Stimulated activated CD8-positive, alpha-beta memory T cell treated with anti-CD3 and anti-CD28 coated beads, Interleukin-15, amount 100 ng/mL, for 24 hours (primary cell): Measurements from ENCODE around the gene STOM.

ENCODE experiments used
- DNase-seq: peaks from one replicate; pipeline ENCODE4 v3.0.0-alpha.2; 2020; ENCODE audit warnings: low read depth

STOM gene

GRCh38 chr9:121321016-121321503 lies 49.0 kb downstream of the STOM start:
- no peak for DNase-seq

GRCh38 chr9:121319383-121319780 lies 50.7 kb downstream of the STOM start:
- DNase-seq: no peak

GRCh38 chr9:121318631-121319382 lies 51.2 kb downstream of the STOM start:
- DNase-seq: no peak

DNA sequence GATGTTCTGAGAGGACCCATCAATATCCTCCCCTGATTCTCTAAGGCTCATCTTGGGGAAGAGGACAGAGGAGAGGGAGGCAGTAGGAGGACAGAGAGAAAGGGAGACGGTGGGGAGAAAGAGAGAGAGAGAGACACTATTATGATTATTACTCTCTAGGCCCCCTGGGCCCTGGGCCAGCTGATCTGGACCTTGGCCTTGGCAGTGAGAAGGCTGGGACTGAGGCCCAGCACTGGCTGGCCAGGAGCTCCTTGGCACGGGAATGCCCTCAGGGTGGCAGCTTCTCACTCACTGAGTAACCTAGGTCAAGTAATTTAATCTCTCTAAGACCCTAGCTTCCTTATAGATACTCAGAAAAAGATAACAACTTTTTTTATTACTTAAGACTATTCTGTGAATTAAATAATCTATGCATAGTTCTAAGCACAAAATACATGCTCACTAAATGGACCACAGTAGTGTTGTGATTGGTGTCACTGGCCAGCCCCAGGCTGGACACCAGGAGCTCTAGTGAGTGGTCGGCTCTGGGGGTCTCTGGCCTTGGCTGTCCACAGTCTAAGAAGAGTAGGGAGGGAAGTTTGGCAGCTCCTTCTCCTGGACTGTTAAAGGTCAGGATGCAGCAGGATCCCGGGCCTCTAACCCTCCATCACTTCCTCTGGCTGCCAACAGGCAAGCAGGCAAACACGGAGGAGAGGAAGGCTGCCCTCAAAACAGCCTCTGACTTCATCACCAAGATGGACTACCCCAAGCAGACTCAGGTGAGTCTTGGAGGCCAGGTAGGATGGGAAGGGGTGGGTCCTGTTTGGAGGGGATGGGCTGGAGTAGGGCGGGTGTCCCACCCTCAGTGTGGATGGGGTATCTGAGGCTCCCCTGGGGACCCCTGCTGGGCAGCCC lies 52.1 kb downstream of the STOM start:
- no peak for DNase-seq

- DNase-seq: no peak
These were observed 53.1 kb downstream of the STOM start for GRCh38 chr9:121316852-121317373.

DNA sequence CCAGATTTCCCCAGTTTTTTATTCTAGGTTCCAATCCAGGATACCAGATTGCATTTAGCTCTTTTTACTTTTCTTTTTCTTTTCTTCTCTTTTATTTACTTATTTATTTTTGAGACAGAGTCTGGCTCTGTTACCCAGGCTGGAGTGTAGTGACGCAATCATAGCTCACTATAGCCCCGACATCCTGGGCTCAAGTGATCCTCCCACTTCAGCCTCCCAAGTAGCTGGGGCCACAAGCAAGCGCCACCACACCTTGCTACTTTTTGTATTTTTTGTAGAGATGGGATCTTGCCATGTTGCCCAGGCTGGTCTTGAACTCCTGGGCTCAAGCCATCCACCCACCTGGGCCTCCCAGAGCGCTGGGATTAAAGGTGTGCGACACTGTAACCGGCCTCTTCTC lies 53.7 kb downstream of the STOM start:
- no peak for DNase-seq

GRCh38 chr9:121313458-121314152 lies 56.4 kb downstream of the STOM start:
- DNase-seq: no peak

- DNase-seq: no peak
These were observed 57.9 kb downstream of the STOM start for GRCh38 chr9:121312169-121312568.

- DNase-seq: no peak
These were observed 59.5 kb downstream of the STOM start for GRCh38 chr9:121310571-121310970.

DNA sequence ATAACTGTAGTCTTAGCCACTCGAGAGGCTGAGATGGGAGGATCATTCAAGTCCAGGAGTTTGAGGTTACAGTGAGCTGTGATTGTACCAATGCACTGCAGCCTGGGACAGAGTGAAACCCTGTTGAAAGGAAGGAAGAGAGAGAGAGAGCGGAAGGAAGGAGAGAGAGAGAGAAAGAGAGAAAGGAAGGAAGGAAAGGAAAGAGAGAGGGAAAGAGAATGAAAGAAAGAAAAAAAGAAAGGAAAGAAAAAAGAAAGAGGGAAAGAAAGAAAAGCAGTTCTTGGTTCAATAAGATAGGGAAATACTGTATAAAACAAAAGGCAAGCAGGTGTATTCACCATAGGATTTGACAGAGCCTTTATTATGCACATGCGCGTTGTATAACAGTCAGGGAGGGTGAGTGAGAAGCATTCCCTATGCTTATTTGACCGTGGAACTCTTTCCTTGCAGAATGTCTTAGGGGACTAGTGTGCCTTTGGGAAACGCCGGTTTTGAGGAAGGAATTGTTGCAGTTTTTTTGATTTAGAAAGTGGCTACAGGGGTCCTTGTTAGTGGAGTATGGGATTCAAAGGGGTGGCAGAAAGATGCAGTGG lies 60.1 kb downstream of the STOM start:
- DNase-seq: no peak

DNA sequence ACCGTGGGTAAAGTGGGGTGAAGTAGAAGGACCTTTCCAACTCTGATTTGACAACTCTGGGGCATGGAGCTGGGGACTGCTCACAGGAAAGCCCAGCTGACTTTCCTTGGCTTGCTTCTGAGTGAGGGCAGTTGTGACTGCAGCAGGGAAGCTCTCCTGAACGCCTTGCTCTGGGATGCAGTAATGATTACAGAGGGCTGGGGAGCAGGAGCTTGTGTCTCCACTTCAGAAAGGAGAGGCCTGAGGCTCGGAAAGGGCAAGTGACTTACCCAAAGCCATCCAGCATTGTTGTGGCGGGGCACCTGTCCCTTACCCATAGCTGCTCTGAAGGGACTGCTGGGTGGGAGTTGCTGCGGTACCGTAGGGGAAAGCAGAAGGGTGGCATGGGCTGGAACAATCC lies 60.9 kb downstream of the STOM start:
- no peak for DNase-seq

DNA sequence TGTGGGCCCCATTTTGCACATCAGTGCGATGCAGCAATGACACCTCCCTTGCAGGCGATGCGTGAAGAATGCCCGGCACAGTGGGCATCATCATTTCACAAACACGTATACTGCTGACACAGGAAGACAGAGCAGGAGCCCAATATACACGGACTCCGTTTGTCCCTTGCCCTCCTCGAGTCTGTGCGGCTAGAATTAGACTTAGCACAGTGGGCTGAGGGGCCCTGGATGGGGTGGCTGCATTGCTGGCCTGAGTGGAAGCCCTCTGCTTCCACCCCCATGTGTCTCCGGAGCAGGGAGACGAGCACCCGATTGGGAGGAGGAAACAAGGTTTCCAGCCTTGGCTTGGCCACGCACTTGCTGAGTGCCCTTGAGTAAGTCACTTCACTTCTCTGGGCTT lies 61.3 kb downstream of the STOM start:
- no peak for DNase-seq

DNA sequence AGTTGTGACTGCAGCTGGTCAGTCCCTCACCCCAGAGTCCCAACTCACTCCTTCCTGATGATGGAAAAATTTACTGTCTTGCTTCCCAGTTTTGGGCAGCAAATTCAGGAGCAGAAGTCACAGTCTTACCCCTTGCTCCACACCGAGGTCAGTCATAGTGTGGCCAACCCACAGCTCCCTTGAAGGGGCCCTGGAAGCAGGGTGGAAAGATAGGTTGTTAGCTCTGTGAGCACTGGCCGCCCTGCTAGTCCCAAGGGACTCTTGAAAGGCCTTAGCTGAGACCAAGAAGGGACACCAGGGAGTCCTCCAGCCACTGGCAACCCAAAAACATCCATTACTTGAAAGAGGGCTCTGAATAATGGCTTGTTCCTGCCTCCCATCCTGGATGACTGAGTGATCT lies 62.1 kb downstream of the STOM start:
- DNase-seq: no peak

DNA sequence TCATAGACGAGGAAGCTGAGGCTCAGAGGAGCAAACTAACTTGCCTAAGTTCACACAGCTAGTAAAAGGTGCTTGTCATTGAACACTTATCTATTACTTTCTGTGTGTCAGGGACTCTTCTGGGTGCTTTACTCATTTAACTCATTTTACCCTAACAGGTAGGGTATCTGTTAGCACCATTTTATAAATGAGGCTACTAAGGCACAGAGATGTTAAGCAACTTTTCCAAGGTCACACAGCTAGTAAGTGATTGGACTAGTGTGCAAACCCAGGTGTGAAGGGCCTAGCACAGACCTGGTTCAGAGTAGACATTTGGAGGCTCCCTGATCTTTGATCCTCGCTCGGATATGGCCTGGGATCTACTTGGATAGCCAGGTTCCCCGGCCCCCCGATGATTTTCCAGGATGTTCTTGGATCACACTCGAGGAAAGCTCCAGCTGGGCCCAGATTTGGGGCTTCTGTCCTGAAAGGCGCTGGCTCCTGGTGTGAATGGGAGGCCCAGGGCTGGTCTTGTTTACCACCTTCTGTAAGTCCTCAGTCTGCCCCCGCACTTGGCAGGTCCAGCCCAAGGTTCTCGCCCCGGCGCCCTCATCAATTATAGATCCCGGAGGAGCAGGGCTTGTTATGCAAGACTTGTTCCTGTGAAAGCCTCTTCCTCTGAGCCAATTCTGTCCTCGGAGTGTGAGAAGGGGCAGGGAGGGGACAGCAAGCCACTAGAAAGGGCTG lies 64.6 kb downstream of the STOM start:
- DNase-seq: no peak

DNA sequence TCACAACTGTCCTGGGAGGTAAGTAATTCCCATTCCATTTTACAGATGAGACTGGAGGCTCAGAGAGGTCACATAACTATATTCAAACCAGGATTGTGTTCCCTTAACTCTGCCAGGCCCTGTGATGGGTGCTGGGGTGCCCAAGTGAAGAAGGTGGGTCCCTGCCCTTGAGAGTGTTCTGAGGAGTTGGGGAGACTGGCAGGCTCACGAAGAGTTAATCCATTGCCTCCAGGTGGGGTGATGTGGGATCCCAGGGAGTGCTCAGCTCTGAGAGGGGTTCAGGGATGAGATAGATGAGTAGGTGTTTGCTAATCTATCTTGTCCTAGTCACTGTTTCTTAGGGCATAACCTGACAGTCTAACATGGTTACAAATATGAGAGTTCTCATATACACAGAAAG lies 65.3 kb downstream of the STOM start:
- DNase-seq: no peak

- no peak for DNase-seq
These were observed 66.3 kb downstream of the STOM start for GRCh38 chr9:121303456-121304451.

DNA sequence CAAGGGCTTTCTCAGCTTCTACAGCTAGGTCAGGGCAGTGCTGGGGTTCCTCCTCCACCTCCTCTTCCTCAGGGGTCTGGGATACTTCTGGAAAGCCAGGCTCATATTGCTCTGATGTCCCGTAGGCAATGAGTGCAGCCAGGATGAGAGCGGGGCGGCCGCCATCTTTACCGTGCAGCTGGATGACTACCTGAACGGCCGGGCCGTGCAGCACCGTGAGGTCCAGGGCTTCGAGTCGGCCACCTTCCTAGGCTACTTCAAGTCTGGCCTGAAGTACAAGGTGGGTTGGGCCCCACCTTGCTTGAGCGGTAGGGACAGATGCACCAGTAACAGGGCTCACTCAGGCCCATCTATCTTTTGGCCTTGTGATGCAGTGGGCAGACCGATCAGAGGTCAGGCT lies 67.3 kb downstream of the STOM start:
- DNase-seq: no peak

GRCh38 chr9:121302341-121302740 lies 67.7 kb downstream of the STOM start:
- no peak for DNase-seq

DNA sequence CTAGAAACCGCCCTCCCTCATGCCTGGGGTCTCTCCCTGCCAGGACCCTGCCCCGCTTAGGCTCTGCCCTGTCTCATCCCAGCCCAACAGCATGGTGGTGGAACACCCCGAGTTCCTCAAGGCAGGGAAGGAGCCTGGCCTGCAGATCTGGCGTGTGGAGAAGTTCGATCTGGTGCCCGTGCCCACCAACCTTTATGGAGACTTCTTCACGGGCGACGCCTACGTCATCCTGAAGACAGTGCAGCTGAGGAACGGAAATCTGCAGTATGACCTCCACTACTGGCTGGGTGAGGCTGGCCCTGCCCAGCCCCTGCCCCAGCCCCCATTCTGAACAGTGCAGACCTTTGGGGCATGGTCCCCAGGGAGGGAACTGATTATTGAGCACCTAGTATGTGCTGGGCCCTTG lies 68.2 kb downstream of the STOM start:
- DNase-seq: no peak
